ENCODE measurements around the gene KRTAP20-2.

KRTAP20-2 gene

GRCh38 chr21:30674312-30674711 lies 39.3 kb downstream of the KRTAP20-2 start:
- FAIRE-seq (no peak), DNase-seq (ENCODE audit: low spot score) (no peak)

GRCh38 chr21:30676737-30677136 lies 41.7 kb downstream of the KRTAP20-2 start:
- FAIRE-seq (no peak), DNase-seq (ENCODE audit: low spot score) (no peak)

- FAIRE-seq, result no peak
These were observed 45.6 kb downstream of the KRTAP20-2 start for GRCh38 chr21:30680586-30680985.

GRCh38 chr21:30684506-30684905 lies 49.5 kb downstream of the KRTAP20-2 start:
- FAIRE-seq (peak; percentile 5), DNase-seq (ENCODE audit: low spot score) (no peak)

More at GRCh38 chr21:30680586-30680985, 45.6 kb downstream of the KRTAP20-2 start:
- no peak for DNase-seq (ENCODE audit: low spot score)

All from urothelium cell line (cell line).